IMR-90 (cell line): ENCODE measurements around the gene GALNT9. TPM values are rescaled to one million over a fixed set of nuclear protein-coding genes. Genes with fewer than 3 reads are reported as not detected.

ENCODE experiments used
- ATAC-seq: fragments of 200-7000 bp; cut with Tn5 transposase; 2 replicates; pipeline ENCODE4 v1.9.1; 2020; ENCODE audit warnings: low read depth, mild to moderate bottlenecking, moderate library complexity
- BruUV-seq: library from RNA; stranded (reverse); fragments of 400-500 nt; replicated peaks from 2 replicates; lab custom pipeline; 2021; lab: Mats Ljungman, UMichigan
- CTCF ChIA-PET: fragments of 300-600 bp; formaldehyde crosslinking; extraction: SDS; loops from one replicate; lab custom pipeline; 2021; ENCODE audit warnings: antibody characterized with exemption; lab: Yijun Ruan, JAX
- POLR2A ChIA-PET: fragments of 300-600 bp; sonication (Branson Sonifier 250); formaldehyde crosslinking; loops from one replicate; lab custom pipeline; 2022; ENCODE audit warnings: antibody characterized with exemption; ENCODE audit not compliant: unreplicated experiment; lab: Charles Lee
- DNase-seq: peaks from one replicate; pipeline ENCODE4 v3.0.0; 2013
- H2AFZ ChIP-seq: replicated peaks from 2 replicates; pipeline ENCODE3; 2013; ENCODE audit warnings: low read length, mild to moderate bottlenecking; ENCODE audit not compliant: poor library complexity
- H2AK5ac ChIP-seq: 2 replicates; pipeline ENCODE4 v1.6.1; 2013; ENCODE audit warnings: low read depth, low read length, inconsistent platforms
- H2AK9ac ChIP-seq: replicated peaks from 2 replicates; pipeline ENCODE3; 2013; ENCODE audit warnings: mild to moderate bottlenecking, low read depth, low read length, moderate library complexity; ENCODE audit not compliant: poor library complexity
- H2BK120ac ChIP-seq: 2 replicates; pipeline ENCODE4 v1.6.1; 2013; ENCODE audit warnings: low read depth, low read length, inconsistent platforms
- H2BK15ac ChIP-seq: 3 replicates; pipeline ENCODE4 v1.6.1; 2013; ENCODE audit warnings: low read depth, low read length, inconsistent platforms
- H2BK20ac ChIP-seq: 2 replicates; pipeline ENCODE4 v1.6.1; 2013; ENCODE audit warnings: low read depth, mild to moderate bottlenecking, inconsistent platforms, low read length, moderate library complexity
- H2BK5ac ChIP-seq: 2 replicates; pipeline ENCODE4 v1.6.1; 2013; ENCODE audit warnings: mild to moderate bottlenecking, low read depth, low read length, inconsistent platforms; ENCODE audit not compliant: poor library complexity, severe bottlenecking
- H3K14ac ChIP-seq: replicated peaks from 2 replicates; pipeline ENCODE4 v1.6.1; 2013; ENCODE audit warnings: low read depth, low read length, inconsistent platforms
- H3K18ac ChIP-seq: 2 replicates; pipeline ENCODE4 v1.6.1; 2013; ENCODE audit warnings: low read depth, low read length, control low read depth
- H3K23ac ChIP-seq: 2 replicates; pipeline ENCODE4 v1.6.1; 2013; ENCODE audit warnings: low read depth, low read length, inconsistent platforms
- H3K27ac ChIP-seq: 2 replicates; pipeline ENCODE4 v1.5.1; 2013; ENCODE audit warnings: mild to moderate bottlenecking, control low read depth, low read length; ENCODE audit not compliant: insufficient read depth
- H3K27me3 ChIP-seq: 2 replicates; pipeline ENCODE4 v1.6.1; 2013; ENCODE audit warnings: low read length; ENCODE audit not compliant: control insufficient read depth, insufficient read depth
- H3K36me3 ChIP-seq: 2 replicates; pipeline ENCODE4 v1.6.1; 2013; ENCODE audit warnings: low read length, mixed read lengths; ENCODE audit not compliant: control insufficient read depth, insufficient read depth
- H3K4ac ChIP-seq: 2 replicates; pipeline ENCODE4 v1.6.1; 2013; ENCODE audit warnings: low read depth, low read length, inconsistent platforms
- H3K4me1 ChIP-seq: 2 replicates; pipeline ENCODE4 v1.6.1; 2013; ENCODE audit warnings: low read length, mixed read lengths; ENCODE audit not compliant: control insufficient read depth, insufficient read depth
- H3K4me2 ChIP-seq: 2 replicates; pipeline ENCODE4 v1.6.1; 2013; ENCODE audit warnings: low read depth, mild to moderate bottlenecking, control low read depth, low read length, moderate library complexity
- H3K4me3 ChIP-seq: 2 replicates; pipeline ENCODE4 v1.5.1; 2013; ENCODE audit warnings: low read depth, mild to moderate bottlenecking, control low read depth, low read length, moderate library complexity; ENCODE audit not compliant: insufficient read depth
- H3K56ac ChIP-seq: 2 replicates; pipeline ENCODE4 v1.6.1; 2013; ENCODE audit warnings: low read length, inconsistent platforms; ENCODE audit not compliant: insufficient read depth; ENCODE audit errors: extremely low read depth
- H3K79me1 ChIP-seq, 2 experiments: 2 replicates each; pipeline ENCODE4 v1.6.1; 2013; ENCODE audit warnings: low read length in 2 of 2, inconsistent platforms in 1 of 2, low read depth in 1 of 2
- H3K9ac ChIP-seq: 2 replicates; pipeline ENCODE4 v1.6.1; 2013; ENCODE audit warnings: low read depth, low read length, control low read depth
- H3K9me1 ChIP-seq: 2 replicates; pipeline ENCODE4 v1.6.1; 2013; ENCODE audit warnings: low read length, inconsistent platforms; ENCODE audit not compliant: insufficient read depth
- H3K9me3 ChIP-seq: 2 replicates; pipeline ENCODE4 v1.6.1; 2013; ENCODE audit warnings: low read length; ENCODE audit not compliant: control insufficient read depth, insufficient read depth
- H4K20me1 ChIP-seq: 2 replicates; pipeline ENCODE4 v1.6.1; 2013; ENCODE audit warnings: low read length, inconsistent platforms; ENCODE audit not compliant: insufficient read depth
- H4K5ac ChIP-seq: 2 replicates; pipeline ENCODE4 v1.6.1; 2013; ENCODE audit warnings: mild to moderate bottlenecking, low read depth, low read length, control low read depth
- H4K8ac ChIP-seq, 2 experiments: 2 replicates each; pipeline ENCODE4 v1.6.1; 2013; ENCODE audit warnings: low read depth in 2 of 2, low read length in 2 of 2, control low read depth in 1 of 2, inconsistent platforms in 1 of 2
- H4K91ac ChIP-seq: 2 replicates; pipeline ENCODE4 v1.6.1; 2013; ENCODE audit warnings: low read depth, low read length, inconsistent platforms; ENCODE audit not compliant: insufficient read depth
- BHLHE40 ChIP-seq: fragments of 150-350 bp; IDR thresholded peaks from 2 replicates; pipeline ENCODE4 v1.6.1; 2016; ENCODE audit warnings: mild to moderate bottlenecking, low read depth, low read length
- CHD1 ChIP-seq: IDR thresholded peaks from 2 replicates; pipeline ENCODE4 v1.6.1; 2012; ENCODE audit warnings: low read depth, low read length, improper control_type of control experiment
- ELK1 ChIP-seq: fragments of 150-350 bp; IDR thresholded peaks from 2 replicates; pipeline ENCODE4 v1.6.1; 2016; ENCODE audit warnings: low read depth, mild to moderate bottlenecking, low read length, moderate library complexity, borderline replicate concordance
- MAZ ChIP-seq: IDR thresholded peaks from 2 replicates; pipeline ENCODE4 v1.6.1; 2012; ENCODE audit warnings: low read depth, mild to moderate bottlenecking, low read length, improper control_type of control experiment, moderate library complexity, borderline replicate concordance
- USF2 ChIP-seq: fragments of 150-350 bp; IDR thresholded peaks from 2 replicates; pipeline ENCODE4 v1.6.1; 2017; ENCODE audit warnings: mild to moderate bottlenecking, antibody characterized with exemption, low read length, low read depth
- WGBS, 2 experiments: methylation state at CpG; one replicate each; pipeline versions ENCODE4 v1.1.5 to v1.1.7; 2013; ENCODE audit warnings: missing lambda C conversion rate in 2 of 2; ENCODE audit not compliant: insufficient read length in 1 of 2; ENCODE audit errors: extremely low coverage in 2 of 2; 5-methylcytosine and 5-hydroxymethylcytosine counted together
- dilution Hi-C: fragments of 300-500 bp; cut with HindIII; formaldehyde crosslinking; loops from one replicate; pipeline ENCODE4 v1.14.3; 2018; ENCODE audit warnings: low sequenced_read_pairs; ENCODE audit not compliant: unreplicated experiment
- in situ Hi-C: fragments of 300-500 bp; cut with MboI; formaldehyde crosslinking; loops from 3 replicates; pipeline ENCODE4 v1.14.3; 2019; ENCODE audit warnings: low sequenced_read_pairs, inconsistent platforms, mixed read lengths
- intact Hi-C: fragments of 100-400 bp; cut with micrococcal nuclease; formaldehyde crosslinking; loops from 2 replicates; pipeline ENCODE4 v1.10.0; 2022
- polyA plus RNA-seq, 3 experiments: library from polyadenylated mRNA; depleted of rRNA; stranded (reverse); fragments of >200 nt; gene quantifications; 2 replicates each; pipeline ENCODE4 v1.2.3, GENCODE V29; 2012; ENCODE audit warnings: low replicate concordance in 1 of 3
- total RNA-seq: library from RNA; depleted of rRNA; stranded (reverse); fragments of >200 nt; gene quantifications from 2 replicates; pipeline ENCODE4 v1.2.3, GENCODE V29; 2012

GALNT9 gene
- total and polyA plus RNA-seq, 2 of the 4 experiments (the other 2 are of a cell fraction): under 0.01 to 0.12 TPM

GRCh38 chr12:132189378-132190011 is 139.9 kb downstream of the GALNT9 start:
- intact Hi-C loops (no loop called here), dilution Hi-C loops (no loop called here), in situ Hi-C loops (no loop called here)
- H3K9ac ChIP-seq: peak overlapping the region; percentile 72
- TF ChIP-seq BHLHE40 (no peak), MAZ (peak; percentile 90), CHD1 (no peak), ELK1 (no peak), USF2 (no peak)
- 0% methylated on average over 1 of the region's 69 CpGs; no CpG with 5 or more reads in 1 of the 2 experiments for WGBS, 2 experiments
- peak overlapping the region; percentile 22 for H2AK9ac ChIP-seq
- peak overlapping the region; percentile 71 for H3K14ac ChIP-seq
- no peaks in the 10 kb centered on the region; the same call in 1 of the 2 replicates for H4K20me1 ChIP-seq
- peak; percentile 76 for DNase-seq
- peak overlapping the region; percentile 58; the same call in 1 of the 2 replicates for H3K23ac ChIP-seq
- H4K91ac ChIP-seq: no peak overlapping the region; the same call in 1 of the 2 replicates
- peak overlapping the region; percentile 10 for H2BK5ac ChIP-seq
- H3K27ac ChIP-seq: peak overlapping the region; percentile 16; the same call in 1 of the 2 replicates
- CTCF ChIA-PET: no interaction called here
- no peaks in the 10 kb centered on the region for H3K79me1 ChIP-seq
- H3K4me3 ChIP-seq: peak overlapping the region; percentile 55
- H3K18ac ChIP-seq: peak overlapping the region; percentile 3; the same call in 1 of the 2 replicates
- peak; percentile 97 for ATAC-seq
- peaks cover 5% of the 10 kb centered on the region; the same call in 1 of the 2 replicates for H3K4me1 ChIP-seq
- H3K36me3 ChIP-seq: no peaks in the 10 kb centered on the region
- peaks cover 12% of the 10 kb centered on the region for H3K9me3 ChIP-seq
- H4K5ac ChIP-seq: no peak overlapping the region; the same call in 1 of the 2 replicates
- peak overlapping the region; percentile 91 for H2AFZ ChIP-seq
- H2BK15ac ChIP-seq: no peak overlapping the region
- peak overlapping the region; percentile 77 for H3K4me2 ChIP-seq
- H3K4ac ChIP-seq: peak overlapping the region; percentile 33
- H4K8ac ChIP-seq: peak overlapping the region; percentile 38 to 87; a peak in 3 of 4 replicates
- H3K56ac ChIP-seq: no peak overlapping the region
- H3K27me3 ChIP-seq: peaks cover 13% of the 10 kb centered on the region; the same call in 1 of the 2 replicates
- POLR2A ChIA-PET: no interaction called here
- H2AK5ac ChIP-seq: no peak overlapping the region
- H2BK120ac ChIP-seq: no peak overlapping the region
- BruUV-seq: no TSS peak
- H2BK20ac ChIP-seq: no peak overlapping the region
- H3K9me1 ChIP-seq: no peaks in the 10 kb centered on the region
